HG02970 (cell line): ENCODE results near the gene RAB6B.

ENCODE experiments used
- ATAC-seq: cut with Tn5 transposase; IDR thresholded peaks from one replicate; pipeline ENCODE4 v1.9.1; 2021; ENCODE audit warnings: mild to moderate bottlenecking, moderate library complexity, moderate number of reproducible peaks; ENCODE audit not compliant: unreplicated experiment, low FRiP score

Gene RAB6B

DNA sequence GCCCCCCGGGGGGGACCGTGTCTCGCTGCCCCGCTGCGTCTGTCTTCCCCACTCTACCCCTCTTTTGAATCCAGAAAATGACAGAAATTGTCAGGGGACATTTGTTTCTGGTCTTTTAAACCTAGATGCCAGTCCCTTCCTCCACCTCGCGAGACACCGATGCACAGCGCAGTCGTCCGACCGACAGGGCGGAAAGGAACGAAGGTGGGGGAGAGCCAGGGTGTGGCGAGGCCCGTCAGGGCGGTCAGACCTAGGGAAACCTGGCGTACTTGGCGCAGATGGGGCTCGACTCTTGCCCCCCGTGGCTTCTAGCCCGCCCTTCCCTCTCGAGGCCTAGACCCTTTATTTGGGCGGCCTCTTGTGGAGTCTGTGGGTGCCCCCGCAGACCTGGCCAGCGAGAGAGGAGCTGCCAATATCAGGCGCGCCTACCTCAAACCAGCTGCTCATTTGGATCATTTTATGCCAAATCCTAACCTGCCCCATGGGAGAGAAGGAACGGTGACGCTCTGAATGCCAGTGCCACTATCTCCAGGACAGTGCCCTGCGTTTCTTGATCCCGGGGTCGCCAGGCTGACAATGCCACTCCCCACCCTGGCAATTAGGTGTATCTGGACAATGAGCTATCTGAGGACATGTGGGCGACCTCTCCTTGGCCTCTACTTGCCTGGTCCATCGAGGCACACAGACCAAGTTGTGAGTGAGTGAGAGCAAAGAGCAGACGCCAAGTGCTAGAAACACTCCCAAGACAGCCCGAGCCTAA, 500 bp upstream of the RAB6B start:
- ATAC-seq: no peak

- no peak for ATAC-seq
Observed at GRCh38 chr3:133894353-133895207, 1.1 kb downstream of the RAB6B start.

DNA sequence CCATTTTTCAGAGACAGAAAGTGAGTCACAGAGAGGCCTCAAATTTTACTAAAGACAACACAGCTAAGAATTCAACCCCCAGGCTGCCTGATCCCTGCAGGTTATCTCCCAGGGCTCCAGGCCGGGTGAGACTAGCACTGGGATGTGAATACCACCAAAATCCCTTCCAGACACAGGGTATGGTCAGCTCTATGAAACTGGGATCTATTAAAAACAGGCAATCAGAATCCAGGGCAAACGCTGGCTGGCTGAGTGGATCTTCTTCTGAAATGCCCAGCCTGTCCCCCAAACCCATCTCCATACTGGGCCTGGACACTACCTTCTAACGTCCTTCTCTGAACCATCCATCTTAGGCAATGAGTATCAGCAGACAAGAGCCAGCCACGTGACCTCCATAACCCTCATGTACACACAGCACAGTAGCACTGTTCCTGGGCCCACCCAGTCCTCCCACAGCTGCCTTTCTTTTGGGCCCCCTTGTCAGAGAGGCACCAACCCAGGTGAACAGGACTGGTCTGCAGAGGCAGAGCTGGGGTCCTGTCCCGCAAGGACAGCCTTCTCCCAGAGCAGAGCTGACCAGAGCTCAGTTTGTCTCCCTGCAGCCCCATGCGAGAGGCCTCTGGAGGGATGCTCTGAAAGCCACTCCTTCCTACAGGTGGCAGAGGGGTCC, 1.9 kb downstream of the RAB6B start:
- no peak for ATAC-seq

DNA sequence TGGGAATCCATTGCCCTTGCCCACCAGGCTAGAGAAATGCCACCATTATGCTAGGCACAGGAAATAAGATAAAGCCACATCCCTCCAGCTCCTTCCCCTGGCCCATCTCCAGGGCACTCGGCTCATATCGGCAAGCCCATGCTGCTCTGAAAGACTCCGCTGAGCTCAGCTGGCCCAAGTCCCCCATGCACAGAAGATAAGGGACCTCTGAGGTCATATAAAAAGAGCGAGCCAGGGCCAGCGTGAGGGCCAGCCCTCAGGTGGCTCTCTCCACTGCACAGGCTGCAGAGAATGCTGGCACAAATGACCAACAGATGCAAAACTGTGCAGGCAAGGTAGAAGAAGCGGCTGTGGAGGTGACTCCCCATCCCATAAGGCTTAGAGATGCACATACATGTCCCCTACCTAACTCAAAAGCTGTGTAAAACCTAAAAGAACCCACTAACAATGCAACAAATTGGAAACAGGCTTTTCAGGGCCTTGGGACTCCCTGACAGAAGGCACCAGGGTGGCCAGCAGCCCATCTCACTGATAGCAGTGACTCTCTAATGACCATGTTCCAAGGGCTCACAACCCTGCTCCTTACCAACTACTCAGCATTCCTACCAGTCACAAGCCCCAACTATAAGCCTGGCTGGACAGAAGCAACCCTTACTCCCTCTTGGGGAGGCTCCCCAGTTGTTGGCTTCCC, 3.0 kb downstream of the RAB6B start:
- ATAC-seq: no peak

- ATAC-seq: no peak
Observed at GRCh38 chr3:133891662-133892378, 3.9 kb downstream of the RAB6B start.

GRCh38 chr3:133890972-133891644, 4.6 kb downstream of the RAB6B start:
- ATAC-seq: no peak

- no peak for ATAC-seq
Observed at GRCh38 chr3:133890037-133890436, 5.6 kb downstream of the RAB6B start.

DNA sequence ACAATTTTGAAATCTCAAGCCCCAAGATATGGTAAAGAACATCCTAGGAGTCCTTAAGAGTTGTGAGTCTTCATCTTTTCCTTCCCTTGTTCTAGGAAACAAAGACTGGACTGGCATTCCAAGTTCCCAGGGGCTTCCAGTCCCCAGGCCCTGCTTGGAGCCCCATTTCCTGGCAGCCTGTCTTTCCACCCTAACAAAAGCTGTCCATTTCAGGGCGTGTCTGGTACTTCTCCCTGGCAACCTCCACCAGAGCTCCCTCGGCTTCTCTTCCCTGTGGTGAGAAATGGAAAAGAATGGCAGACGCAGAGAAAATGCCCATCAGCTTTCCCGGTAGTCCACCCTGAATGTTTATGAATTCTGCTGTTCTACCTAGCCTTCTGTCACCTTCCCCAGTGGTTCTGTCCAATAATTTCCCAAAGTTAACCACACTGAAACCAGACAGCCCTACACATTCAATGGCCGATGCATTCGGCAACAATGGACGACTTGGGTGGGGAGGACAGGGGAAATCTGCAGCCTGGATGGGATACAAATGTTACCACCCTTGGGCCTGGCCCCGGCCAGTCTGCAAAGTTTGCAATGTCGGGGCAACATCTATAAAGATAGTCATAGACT, 6.8 kb downstream of the RAB6B start:
- no peak for ATAC-seq

DNA sequence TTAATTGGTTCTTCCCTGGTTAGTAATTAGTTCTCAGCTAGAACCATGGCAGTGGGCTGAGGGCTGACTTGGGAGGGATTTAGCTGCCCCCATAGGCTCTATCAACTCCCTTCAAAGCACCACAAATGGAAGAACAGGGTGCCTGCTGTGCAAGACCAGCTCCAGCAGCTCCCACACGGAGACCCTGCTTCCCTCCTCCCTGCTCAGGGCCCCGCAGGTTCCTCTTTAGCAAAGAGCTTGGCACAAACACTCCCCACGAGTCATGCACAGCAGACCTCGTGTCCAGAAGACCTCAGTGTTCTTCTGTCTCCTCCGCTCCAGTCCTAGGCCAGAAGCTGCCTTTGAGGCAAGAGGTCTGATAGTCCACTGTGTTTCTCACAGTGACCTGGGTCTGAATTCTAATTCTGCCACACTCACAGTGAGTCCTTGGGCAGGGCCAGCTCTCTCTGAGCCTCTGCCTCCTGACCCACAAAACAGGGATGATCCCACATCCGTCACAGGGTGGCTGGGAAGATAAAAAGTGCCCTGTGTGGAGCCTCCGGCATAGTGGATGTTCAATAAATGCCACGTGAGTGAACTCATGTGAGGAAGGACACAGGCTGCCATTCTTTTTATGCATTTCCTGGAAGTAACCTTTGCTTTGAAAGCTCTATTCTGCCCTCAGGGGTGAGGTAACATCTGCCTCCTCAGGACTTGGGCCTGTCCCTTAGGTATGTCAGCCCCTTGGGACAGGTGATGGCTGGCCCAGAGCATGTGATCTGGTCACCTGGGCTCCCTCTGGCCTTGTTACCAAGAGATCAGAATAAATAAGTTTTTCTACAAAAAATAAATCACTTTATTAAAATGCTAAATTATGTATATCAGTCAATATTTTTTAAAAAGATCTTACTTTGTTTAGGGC, 7.6 kb downstream of the RAB6B start:
- no peak for ATAC-seq

GRCh38 chr3:133887074-133887802, 8.4 kb downstream of the RAB6B start:
- ATAC-seq: no peak

GRCh38 chr3:133886031-133886722, 9.5 kb downstream of the RAB6B start:
- ATAC-seq: no peak

GRCh38 chr3:133884887-133885711, 10.6 kb downstream of the RAB6B start:
- no peak for ATAC-seq

GRCh38 chr3:133884054-133884886, 11.4 kb downstream of the RAB6B start:
- ATAC-seq: no peak

- ATAC-seq: no peak
Observed at GRCh38 chr3:133883641-133884040, 12.0 kb downstream of the RAB6B start.

DNA sequence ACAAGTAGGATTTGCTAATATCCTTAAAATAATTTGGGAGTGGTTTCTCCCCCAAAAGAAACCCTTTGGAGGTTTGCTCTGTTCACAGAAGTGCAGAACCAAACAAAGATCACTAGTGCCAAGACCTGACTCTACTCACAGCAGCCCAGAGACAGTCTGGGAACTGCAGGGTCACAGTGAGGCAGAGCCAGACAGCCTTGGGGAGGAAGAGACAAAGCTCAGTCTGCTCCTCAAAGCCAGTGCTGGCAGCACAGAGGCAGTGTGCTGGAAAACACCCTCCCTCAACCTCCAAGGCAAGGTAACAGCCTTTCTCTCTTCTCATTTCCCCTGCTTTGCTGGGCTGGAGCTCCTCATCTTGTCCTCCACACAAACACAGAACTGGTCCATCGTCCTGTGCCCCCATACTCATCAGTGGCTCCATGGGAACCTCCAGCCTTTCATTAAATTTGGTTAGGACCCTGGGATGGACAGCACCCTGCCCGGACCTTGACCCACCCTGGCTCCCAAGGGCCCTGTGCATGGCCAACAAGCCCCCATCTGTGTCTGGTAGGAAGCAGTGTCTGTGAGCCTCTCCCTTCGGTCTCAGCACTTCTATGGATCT, 12.6 kb downstream of the RAB6B start:
- ATAC-seq: no peak
